Measurements from ENCODE around the gene BCL2L13.

BCL2L13 gene

DNA sequence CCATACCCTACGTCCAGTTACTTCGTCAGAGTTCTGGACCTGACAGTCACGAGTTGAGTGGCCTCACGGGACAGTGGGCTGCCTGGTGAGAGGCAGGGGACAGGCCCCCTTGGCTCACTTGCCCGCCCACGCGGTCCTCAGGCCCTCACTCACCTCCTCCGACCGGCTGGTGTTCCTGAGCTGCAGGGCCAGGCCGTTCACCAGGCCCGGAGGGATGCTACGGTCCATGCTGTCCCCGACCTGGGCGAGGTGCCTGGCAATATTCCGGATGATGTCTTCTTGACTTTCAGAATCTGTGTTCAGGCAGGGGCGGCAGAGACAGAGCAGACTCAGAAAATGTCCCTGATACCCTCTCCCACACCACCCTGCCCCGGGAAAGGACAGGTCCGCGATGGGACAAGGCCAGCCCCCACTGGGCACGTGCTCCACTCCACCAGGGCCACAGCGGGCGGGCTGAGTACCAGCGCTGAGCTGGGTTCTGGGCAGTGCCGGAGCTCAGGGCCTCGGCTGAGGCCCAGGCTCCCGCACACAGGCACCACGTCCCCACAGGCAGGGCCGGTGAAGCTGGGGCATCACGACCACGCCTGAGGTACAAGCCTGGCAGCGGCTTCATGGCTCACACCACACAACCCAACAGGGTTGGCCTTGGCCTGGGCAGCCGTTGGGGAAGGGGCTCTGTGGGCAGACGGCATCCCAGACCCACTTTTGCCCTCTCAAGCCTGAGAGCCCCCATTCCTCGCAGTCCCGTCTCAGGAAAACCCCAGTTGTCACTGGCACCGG, 100.8 kb downstream of the BCL2L13 start:
- H3K36me3 ChIP-seq (ENCODE audit: control insufficient read depth, insufficient read depth, low read length) = peaks cover 2% of the 10 kb centered on the region
- H3K27me3 ChIP-seq (ENCODE audit: control insufficient read depth, insufficient read depth, low read length) = no peaks in the 10 kb centered on the region
- H3K9ac ChIP-seq (ENCODE audit: low read length) = no peak overlapping the region
- H3K4me3 ChIP-seq (ENCODE audit: low read length) = no peak overlapping the region
- no peaks in the 10 kb centered on the region for H3K4me1 ChIP-seq (ENCODE audit: control insufficient read depth, insufficient read depth, low read length)
- no peak overlapping the region for H3K27ac ChIP-seq (ENCODE audit: low read depth, low read length)

DNA sequence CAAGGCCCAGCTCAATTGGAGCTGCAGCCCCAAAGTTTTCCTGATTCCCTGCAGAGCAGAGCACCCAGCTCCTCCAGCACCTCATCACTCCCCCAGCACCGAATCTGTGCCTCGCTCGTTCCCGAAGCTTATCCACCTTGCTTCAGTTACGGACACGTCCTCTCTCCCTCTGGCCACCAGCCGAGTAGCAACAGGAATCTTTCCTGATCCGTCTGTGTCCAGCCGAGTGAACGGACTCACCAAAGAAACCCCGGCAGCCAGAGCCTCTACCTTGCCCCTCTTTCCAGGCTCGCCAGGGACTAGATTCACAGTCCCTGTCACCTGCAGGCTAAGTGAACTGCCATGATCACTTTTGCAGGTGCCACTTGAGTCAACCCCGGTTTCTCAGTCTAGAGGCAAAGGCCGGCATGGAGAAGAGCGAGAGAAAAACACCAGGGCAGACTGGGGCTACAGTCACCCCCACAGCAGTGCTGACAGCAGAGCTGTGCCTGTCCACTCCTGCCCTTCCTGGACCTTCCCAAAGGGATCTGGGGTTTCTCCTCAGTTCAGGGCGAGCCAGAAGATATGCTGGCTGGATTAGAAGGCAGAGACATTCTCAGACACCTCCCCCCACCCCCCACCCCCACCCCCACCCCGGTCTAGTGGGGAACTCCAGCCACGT, 103.4 kb downstream of the BCL2L13 start:
- Histone ChIP-seq H3K9ac (ENCODE audit: low read length) (no peak overlapping the region), H3K4me3 (ENCODE audit: low read length) (no peak overlapping the region), H3K36me3 (ENCODE audit: control insufficient read depth, insufficient read depth, low read length) (no peaks in the 10 kb centered on the region), H3K27ac (ENCODE audit: low read depth, low read length) (no peak overlapping the region), H3K4me1 (ENCODE audit: control insufficient read depth, insufficient read depth, low read length) (no peaks in the 10 kb centered on the region), H3K27me3 (ENCODE audit: control insufficient read depth, insufficient read depth, low read length) (no peaks in the 10 kb centered on the region)

DNA sequence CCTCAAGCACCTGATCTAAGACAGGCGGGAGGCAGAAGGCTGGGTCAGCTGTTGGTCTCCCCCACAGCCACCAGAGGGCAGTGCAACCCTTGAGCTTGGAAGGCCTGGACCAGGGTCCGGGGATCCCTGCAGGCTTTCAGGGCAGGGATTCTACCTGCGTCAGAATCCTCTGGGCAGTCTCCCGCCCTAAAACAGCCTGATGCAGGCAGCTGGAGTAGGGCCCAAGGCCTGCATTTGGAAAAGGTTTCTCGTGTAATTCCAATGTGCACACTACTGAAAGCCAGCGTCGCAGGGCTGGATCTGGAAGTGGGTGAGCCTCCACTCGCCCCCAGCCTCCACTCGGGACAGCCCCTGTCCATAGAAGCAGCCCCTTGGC, 104.0 kb downstream of the BCL2L13 start:
- no peak overlapping the region for H3K4me3 ChIP-seq (ENCODE audit: low read length)
- no peak overlapping the region for H3K9ac ChIP-seq (ENCODE audit: low read length)
- H3K27me3 ChIP-seq (ENCODE audit: control insufficient read depth, insufficient read depth, low read length) = no peaks in the 10 kb centered on the region
- H3K4me1 ChIP-seq (ENCODE audit: control insufficient read depth, insufficient read depth, low read length) = no peaks in the 10 kb centered on the region
- H3K27ac ChIP-seq (ENCODE audit: low read depth, low read length) = no peak overlapping the region
- no peaks in the 10 kb centered on the region for H3K36me3 ChIP-seq (ENCODE audit: control insufficient read depth, insufficient read depth, low read length)

DNA sequence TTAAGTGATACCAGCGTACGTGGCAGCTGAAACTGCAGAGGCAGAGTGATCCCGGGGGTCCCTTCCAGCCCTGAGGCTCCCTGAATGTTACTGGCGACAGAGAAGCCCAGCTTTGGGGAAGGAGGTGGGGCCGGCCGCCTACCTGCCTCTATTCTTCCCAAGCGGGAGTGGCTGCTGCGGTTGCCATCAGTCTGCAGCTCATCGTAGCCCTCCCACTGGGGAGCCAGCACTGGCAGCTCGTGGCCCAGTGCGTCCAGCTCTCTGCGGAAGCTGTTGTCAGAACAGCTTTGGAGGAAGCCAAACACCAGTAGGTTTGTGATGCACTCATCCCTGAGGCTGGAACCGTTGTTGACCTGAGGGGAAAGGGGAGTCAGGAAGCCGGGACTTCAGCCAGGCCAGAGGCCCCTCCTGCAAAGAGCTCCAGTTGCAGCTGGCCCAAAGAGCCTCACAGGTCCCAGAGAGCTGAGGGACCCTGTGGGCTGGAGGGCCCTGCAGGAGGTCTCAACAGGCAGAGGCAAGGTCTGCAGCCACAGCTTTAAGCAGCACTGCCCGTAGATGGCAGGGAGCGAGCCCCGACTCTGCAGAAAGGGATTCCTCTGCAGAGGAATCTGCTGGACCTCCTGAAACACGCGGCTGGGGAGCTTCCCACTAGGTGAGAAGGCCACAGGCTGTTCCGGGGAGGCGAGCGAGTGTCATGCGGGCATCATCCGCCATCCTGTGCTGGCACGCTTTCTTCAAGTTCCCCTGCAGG, 105.3 kb downstream of the BCL2L13 start:
- H3K4me3 ChIP-seq (ENCODE audit: low read length) = no peak overlapping the region
- no peak overlapping the region for H3K27ac ChIP-seq (ENCODE audit: low read depth, low read length)
- no peak overlapping the region for H3K9ac ChIP-seq (ENCODE audit: low read length)
- no peaks in the 10 kb centered on the region for H3K4me1 ChIP-seq (ENCODE audit: control insufficient read depth, insufficient read depth, low read length)
- H3K27me3 ChIP-seq (ENCODE audit: control insufficient read depth, insufficient read depth, low read length) = no peaks in the 10 kb centered on the region
- H3K36me3 ChIP-seq (ENCODE audit: control insufficient read depth, insufficient read depth, low read length) = no peaks in the 10 kb centered on the region

DNA sequence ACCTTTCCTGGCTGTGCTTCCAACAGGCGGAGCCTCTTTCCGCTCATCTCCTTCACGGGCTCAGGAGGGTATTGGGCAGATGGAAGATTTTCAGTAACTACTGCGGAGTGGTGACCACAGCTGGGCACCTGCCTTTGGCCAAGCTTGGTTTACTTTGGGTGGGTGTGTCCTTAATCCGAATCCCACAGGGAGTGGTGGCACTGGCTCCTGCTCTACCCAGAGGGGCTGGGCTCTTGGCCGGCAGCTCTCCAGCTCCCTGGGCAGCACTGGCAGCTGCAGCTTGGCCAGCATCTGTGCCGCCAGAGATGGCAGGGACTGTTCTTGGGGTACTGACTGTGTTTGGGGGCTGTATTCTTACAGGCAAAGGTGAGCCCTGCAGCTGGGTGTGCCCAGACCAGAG, 105.9 kb downstream of the BCL2L13 start:
- Histone ChIP-seq H3K27ac (ENCODE audit: low read depth, low read length) (no peak overlapping the region), H3K36me3 (ENCODE audit: control insufficient read depth, insufficient read depth, low read length) (no peaks in the 10 kb centered on the region), H3K4me3 (ENCODE audit: low read length) (no peak overlapping the region), H3K4me1 (ENCODE audit: control insufficient read depth, insufficient read depth, low read length) (no peaks in the 10 kb centered on the region), H3K27me3 (ENCODE audit: control insufficient read depth, insufficient read depth, low read length) (no peaks in the 10 kb centered on the region), H3K9ac (ENCODE audit: low read length) (no peak overlapping the region)

DNA sequence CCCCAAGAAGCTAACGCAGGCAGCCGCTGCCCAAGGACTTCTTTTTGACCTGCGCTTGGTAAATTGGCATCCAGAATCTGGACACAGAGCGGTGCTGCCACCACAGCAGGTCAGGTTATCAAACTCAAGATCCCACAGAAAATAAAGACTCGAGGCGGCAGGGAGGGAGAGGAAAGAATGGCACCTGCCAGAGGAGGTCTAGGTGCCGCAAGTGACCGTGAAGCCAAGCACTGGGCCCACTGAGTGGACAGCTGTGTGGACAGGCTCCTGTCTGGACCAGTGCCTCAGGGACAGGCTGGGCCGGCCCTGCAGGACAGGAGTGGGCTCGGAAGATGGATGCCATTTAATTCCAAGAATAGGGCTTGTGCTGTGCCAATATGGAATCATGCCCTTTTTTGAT, 108.4 kb downstream of the BCL2L13 start:
- no peaks in the 10 kb centered on the region for H3K27me3 ChIP-seq (ENCODE audit: control insufficient read depth, insufficient read depth, low read length)
- no peaks in the 10 kb centered on the region for H3K4me1 ChIP-seq (ENCODE audit: control insufficient read depth, insufficient read depth, low read length)
- H3K27ac ChIP-seq (ENCODE audit: low read depth, low read length) = no peak overlapping the region
- H3K36me3 ChIP-seq (ENCODE audit: control insufficient read depth, insufficient read depth, low read length) = no peaks in the 10 kb centered on the region
- H3K9ac ChIP-seq (ENCODE audit: low read length) = no peak overlapping the region
- H3K4me3 ChIP-seq (ENCODE audit: low read length) = no peak overlapping the region

DNA sequence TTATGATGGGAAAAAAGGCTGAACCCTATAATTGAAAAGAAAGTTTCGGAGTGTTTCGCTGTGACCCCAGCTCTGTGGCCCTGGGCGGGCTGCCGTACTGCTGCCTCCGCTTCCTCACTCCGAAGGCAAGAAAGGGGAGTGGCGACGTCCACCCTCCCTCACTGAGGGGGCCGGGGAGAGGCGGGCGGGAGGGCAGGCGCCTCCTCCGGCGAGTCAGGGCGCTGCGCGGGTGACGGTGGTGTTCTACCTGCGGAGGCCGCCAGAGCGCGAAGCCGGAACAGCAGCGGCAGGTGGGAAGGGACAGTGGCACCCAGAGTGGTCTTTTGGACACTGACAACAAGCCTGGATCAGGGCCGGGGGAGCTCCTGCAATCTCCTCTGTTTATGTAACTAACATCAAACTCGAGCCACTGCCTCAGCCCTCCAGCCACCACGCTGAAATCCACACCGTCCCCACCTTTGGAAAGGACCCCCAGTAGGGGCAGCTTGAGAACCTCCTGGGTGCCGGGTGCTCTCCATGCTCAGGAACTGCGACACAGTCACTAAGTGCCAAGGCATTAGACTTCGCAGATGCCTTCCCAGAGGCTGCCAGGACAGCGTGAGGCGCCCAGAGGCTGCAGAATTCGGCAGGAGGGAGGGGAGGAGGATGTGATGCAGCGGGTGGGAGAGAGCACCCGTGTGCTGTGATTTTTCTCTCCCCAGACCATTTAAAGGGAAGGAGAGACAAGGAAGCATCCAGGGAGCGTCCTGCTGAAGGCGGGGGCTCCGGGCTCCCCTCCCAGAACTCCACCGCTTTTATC, 110.2 kb downstream of the BCL2L13 start:
- H3K4me3 ChIP-seq (ENCODE audit: low read length) = no peak overlapping the region
- H3K4me1 ChIP-seq (ENCODE audit: control insufficient read depth, insufficient read depth, low read length) = no peaks in the 10 kb centered on the region
- H3K27ac ChIP-seq (ENCODE audit: low read depth, low read length) = no peak overlapping the region
- H3K27me3 ChIP-seq (ENCODE audit: control insufficient read depth, insufficient read depth, low read length) = no peaks in the 10 kb centered on the region
- no peaks in the 10 kb centered on the region for H3K36me3 ChIP-seq (ENCODE audit: control insufficient read depth, insufficient read depth, low read length)
- H3K9ac ChIP-seq (ENCODE audit: low read length) = no peak overlapping the region

DNA sequence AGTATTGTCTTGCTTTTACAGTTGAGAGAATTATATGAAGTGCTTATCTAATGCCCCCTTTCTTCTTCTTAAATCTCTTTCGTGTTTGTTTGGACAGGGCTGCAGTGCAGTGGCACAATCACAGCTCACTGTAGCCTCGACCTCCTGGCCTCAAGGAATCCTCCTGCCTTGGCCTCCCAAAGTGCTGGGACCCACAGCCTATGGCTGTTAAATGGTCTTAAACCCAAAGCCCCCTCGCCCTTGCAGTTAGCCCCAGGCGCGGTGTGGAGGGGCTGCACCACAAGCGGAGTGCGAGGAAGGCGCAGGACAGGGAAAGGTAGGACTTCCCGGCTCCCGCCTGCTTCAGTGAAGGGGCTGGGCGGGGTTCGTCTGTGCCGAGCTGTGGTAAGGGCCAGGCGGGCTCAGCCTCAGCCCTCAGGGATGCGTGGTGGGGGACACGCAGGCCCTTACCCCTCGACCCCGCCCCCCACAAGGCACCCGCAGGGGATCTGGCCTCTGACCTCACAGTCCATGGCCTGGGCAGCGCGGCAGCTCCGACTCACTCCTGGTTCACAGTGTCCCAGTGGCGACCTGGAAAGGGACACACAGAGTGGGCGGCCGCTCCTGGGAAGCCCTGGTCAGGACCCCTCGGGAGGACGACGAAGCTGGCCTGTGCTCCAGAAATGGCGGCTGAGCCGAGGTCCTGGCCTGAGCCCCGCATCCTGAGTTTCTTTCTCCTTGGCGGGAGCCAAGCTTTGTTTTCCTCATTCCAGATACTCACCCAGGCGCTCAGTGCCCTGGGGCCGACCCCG, 111.2 kb downstream of the BCL2L13 start:
- Histone ChIP-seq H3K9ac (ENCODE audit: low read length) (no peak overlapping the region), H3K36me3 (ENCODE audit: control insufficient read depth, insufficient read depth, low read length) (no peaks in the 10 kb centered on the region), H3K4me3 (ENCODE audit: low read length) (no peak overlapping the region), H3K27me3 (ENCODE audit: control insufficient read depth, insufficient read depth, low read length) (no peaks in the 10 kb centered on the region), H3K27ac (ENCODE audit: low read depth, low read length) (no peak overlapping the region), H3K4me1 (ENCODE audit: control insufficient read depth, insufficient read depth, low read length) (no peaks in the 10 kb centered on the region)

DNA sequence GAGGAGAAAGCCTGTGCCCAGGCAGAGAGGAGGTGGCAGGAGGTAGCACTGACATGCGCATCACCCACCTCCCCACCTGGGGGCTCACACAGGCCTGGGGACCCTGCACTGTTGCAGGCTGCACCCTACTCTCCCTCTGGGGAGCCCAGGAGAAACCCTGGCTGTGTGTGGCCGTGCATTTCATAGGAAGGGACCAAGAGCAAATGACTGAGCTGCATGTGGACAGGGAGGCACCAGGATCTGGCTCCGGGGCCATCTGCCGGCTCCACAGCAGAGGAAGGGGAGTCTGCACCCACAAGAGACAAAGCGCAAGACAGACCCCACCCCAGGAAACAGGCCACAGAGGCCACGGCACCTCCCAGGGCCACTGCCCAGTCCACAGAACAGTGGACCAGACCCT, 113.0 kb downstream of the BCL2L13 start:
- Histone ChIP-seq H3K4me3 (ENCODE audit: low read length) (no peak overlapping the region), H3K27ac (ENCODE audit: low read depth, low read length) (no peak overlapping the region), H3K27me3 (ENCODE audit: control insufficient read depth, insufficient read depth, low read length) (no peaks in the 10 kb centered on the region), H3K36me3 (ENCODE audit: control insufficient read depth, insufficient read depth, low read length) (no peaks in the 10 kb centered on the region), H3K9ac (ENCODE audit: low read length) (no peak overlapping the region), H3K4me1 (ENCODE audit: control insufficient read depth, insufficient read depth, low read length) (no peaks in the 10 kb centered on the region)

DNA sequence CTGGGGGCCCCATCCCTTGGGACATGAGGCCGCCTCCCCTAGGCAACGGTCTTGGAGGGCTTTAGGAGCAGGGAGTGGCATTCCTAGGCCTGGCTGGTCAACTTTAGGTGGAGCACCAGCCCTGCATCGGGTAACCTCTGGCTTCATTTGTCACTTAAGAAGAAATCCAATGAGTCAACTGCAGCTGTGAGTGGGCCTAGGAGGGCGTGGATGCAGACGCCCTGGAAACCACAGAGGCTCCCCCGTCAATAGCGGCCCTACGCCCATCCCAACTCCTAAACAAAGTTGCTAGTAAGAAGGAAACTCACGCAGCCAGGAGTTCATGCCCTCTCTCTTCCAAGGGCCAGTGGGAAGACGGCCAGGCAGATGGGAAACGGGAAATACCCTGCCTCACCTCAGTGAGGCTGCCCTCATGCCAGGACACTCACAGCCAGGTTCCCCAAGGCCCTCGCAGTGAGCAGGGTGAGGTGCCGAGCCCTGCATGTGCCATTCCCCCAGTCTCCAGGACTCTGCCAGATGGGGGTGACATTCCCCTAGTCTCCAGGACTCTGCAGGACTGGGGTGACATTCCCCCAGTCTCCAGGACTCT, 114.9 kb downstream of the BCL2L13 start:
- Histone ChIP-seq H3K36me3 (ENCODE audit: control insufficient read depth, insufficient read depth, low read length) (no peaks in the 10 kb centered on the region), H3K9ac (ENCODE audit: low read length) (no peak overlapping the region), H3K4me3 (ENCODE audit: low read length) (no peak overlapping the region), H3K27me3 (ENCODE audit: control insufficient read depth, insufficient read depth, low read length) (no peaks in the 10 kb centered on the region), H3K27ac (ENCODE audit: low read depth, low read length) (no peak overlapping the region), H3K4me1 (ENCODE audit: control insufficient read depth, insufficient read depth, low read length) (no peaks in the 10 kb centered on the region)

DNA sequence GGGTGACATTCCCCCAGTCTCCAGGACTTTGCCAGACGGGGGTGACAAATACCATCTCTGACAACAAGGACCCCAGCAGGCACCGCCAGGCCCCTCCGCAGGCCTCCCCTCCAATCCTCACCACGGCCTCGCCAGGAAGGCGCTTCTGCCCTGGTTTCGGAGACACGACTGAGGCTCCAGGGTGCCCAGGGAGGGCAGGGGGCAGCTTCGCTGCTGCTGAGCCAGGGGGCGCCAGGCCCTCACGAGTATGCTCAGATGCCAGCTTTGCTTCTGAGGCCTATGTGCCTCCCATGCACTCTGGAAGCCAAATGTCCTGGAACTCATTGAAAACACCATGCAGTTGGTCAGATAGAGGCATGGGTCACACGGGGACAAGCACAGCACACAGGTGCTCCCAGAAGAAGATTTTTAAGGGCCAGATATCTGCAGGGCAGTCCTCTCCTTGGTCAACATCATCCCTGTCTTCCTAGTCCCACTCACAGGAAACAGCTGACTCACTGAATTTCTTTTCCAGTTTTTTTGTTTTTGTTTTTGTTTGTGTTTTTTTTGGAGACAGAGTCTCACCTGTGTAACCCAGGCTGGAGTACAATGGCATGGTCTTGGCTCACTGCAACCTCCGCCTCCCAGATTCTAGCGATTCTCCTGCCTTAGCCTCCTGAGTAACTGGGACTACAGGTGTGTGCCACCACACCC, 115.8 kb downstream of the BCL2L13 start:
- no peak overlapping the region for H3K4me3 ChIP-seq (ENCODE audit: low read length)
- no peaks in the 10 kb centered on the region for H3K27me3 ChIP-seq (ENCODE audit: control insufficient read depth, insufficient read depth, low read length)
- H3K9ac ChIP-seq (ENCODE audit: low read length) = no peak overlapping the region
- H3K27ac ChIP-seq (ENCODE audit: low read depth, low read length) = no peak overlapping the region
- no peaks in the 10 kb centered on the region for H3K36me3 ChIP-seq (ENCODE audit: control insufficient read depth, insufficient read depth, low read length)
- no peaks in the 10 kb centered on the region for H3K4me1 ChIP-seq (ENCODE audit: control insufficient read depth, insufficient read depth, low read length)

Measured in rectal smooth muscle tissue (tissue), 1 donor.